Epidermal melanocyte (primary cell): ENCODE data around the gene RBM19.
"Not testable (repeated sequence)": the region's sequence is repeated elsewhere in the genome, so short reads cannot be mapped to it uniquely, and the experiment has no call there.

Source experiments
- DNase-seq: peaks from one replicate; pipeline ENCODE4 v3.0.0; 2011; ENCODE audit warnings: low spot score; ENCODE audit not compliant: insufficient read length

RBM19 gene

GRCh38 chr12:113906411-113907200 lies 59.5 kb downstream of the RBM19 start:
- DNase-seq: no peak

GRCh38 chr12:113905829-113906228 lies 60.3 kb downstream of the RBM19 start:
- no peak for DNase-seq

GRCh38 chr12:113903381-113903863 lies 62.7 kb downstream of the RBM19 start:
- no peak for DNase-seq

- not testable (repeated sequence) for DNase-seq
These were observed 64.8 kb downstream of the RBM19 start for GRCh38 chr12:113901319-113901718.

- no peak for DNase-seq
These were observed 65.4 kb downstream of the RBM19 start for GRCh38 chr12:113900716-113901115.

- DNase-seq: no peak
These were observed 66.3 kb downstream of the RBM19 start for GRCh38 chr12:113899561-113900471.

- no peak for DNase-seq
These were observed 67.0 kb downstream of the RBM19 start for GRCh38 chr12:113899042-113899560.

GRCh38 chr12:113898466-113898865 lies 67.7 kb downstream of the RBM19 start:
- no peak for DNase-seq

- no peak for DNase-seq
These were observed 68.7 kb downstream of the RBM19 start for GRCh38 chr12:113897406-113897805.

GRCh38 chr12:113896841-113897240 lies 69.3 kb downstream of the RBM19 start:
- no peak for DNase-seq

- no peak for DNase-seq
These were observed 69.9 kb downstream of the RBM19 start for GRCh38 chr12:113896194-113896593.

GRCh38 chr12:113895176-113895575 lies 70.9 kb downstream of the RBM19 start:
- DNase-seq: no peak

GRCh38 chr12:113894697-113895096 lies 71.4 kb downstream of the RBM19 start:
- no peak for DNase-seq

GRCh38 chr12:113893221-113893620 lies 72.9 kb downstream of the RBM19 start:
- no peak for DNase-seq

- DNase-seq: no peak
These were observed 73.6 kb downstream of the RBM19 start for GRCh38 chr12:113892556-113892955.

- DNase-seq: no peak
These were observed 74.2 kb downstream of the RBM19 start for GRCh38 chr12:113891739-113892520.

- no peak for DNase-seq
These were observed 74.9 kb downstream of the RBM19 start for GRCh38 chr12:113891167-113891692.

- no peak for DNase-seq
These were observed 76.1 kb downstream of the RBM19 start for GRCh38 chr12:113889891-113890581.

GRCh38 chr12:113889076-113889475 lies 77.0 kb downstream of the RBM19 start:
- no peak for DNase-seq

GRCh38 chr12:113888435-113888834 lies 77.7 kb downstream of the RBM19 start:
- DNase-seq: no peak
